Muscle of leg (tissue), 11 donors: ENCODE measurements around the gene NABP1. TPM values are rescaled to one million over a fixed set of nuclear protein-coding genes. Genes with fewer than 3 reads are reported as not detected.
A peak's percentile ranks its signal among the peaks of the same experiment; 100 is the strongest.

ENCODE experiments used
- DNase-seq: peaks from one replicate; pipeline ENCODE4 v3.0.0; 2013
- H3K27ac ChIP-seq: one replicate; pipeline ENCODE4 v1.5.1; 2013; ENCODE audit warnings: mild to moderate bottlenecking, low read length, control low read depth
- H3K27me3 ChIP-seq: one replicate; pipeline ENCODE4 v1.6.1; 2013; ENCODE audit warnings: low read length; ENCODE audit not compliant: control insufficient read depth, insufficient read depth
- H3K36me3 ChIP-seq: one replicate; pipeline ENCODE4 v1.6.1; 2013; ENCODE audit warnings: low read length; ENCODE audit not compliant: control insufficient read depth, insufficient read depth
- H3K4me1 ChIP-seq: one replicate; pipeline ENCODE4 v1.6.1; 2013; ENCODE audit warnings: low read length; ENCODE audit not compliant: control insufficient read depth, insufficient read depth
- H3K4me3 ChIP-seq: one replicate; pipeline ENCODE4 v1.5.1; 2013; ENCODE audit warnings: low read length, control low read depth
- H3K9me3 ChIP-seq: replicated peaks from 2 replicates; pipeline ENCODE4 v1.6.1; 2013; ENCODE audit warnings: low read depth, low read length; ENCODE audit not compliant: control insufficient read depth
- WGBS: methylation state at CpG from one replicate; pipeline ENCODE4 v1.1.5; 2013; ENCODE audit warnings: missing lambda C conversion rate; ENCODE audit not compliant: insufficient coverage; 5-methylcytosine and 5-hydroxymethylcytosine counted together
- polyA plus RNA-seq, 8 donors: library from polyadenylated mRNA; unstranded; fragments of 120-200 nt; gene quantifications; one replicate each; pipeline versions ENCODE4 v1.2.1 to v1.2.3, GENCODE V29; 2013; ENCODE audit warnings: inconsistent platforms in 1 of 8, low replicate concordance in 1 of 8; ENCODE audit not compliant: insufficient read length in 8 of 8, insufficient read depth in 1 of 8
- total RNA-seq: library from RNA; stranded (reverse); fragments of 120-200 nt; gene quantifications from one replicate; pipeline ENCODE4 v1.2.4, GENCODE V29; 2013

Gene NABP1
- total and polyA plus RNA-seq, 9 donors, result 7.2 to 12.7 (median 8.2) TPM

- WGBS, result 83% methylated on average over 1 of the region's 2 CpGs
These were observed 15.2 kb downstream of the NABP1 start for GRCh38 chr2:191693166-191693565.

GRCh38 chr2:191693778-191694177 is 15.8 kb downstream of the NABP1 start:
- no peaks in the 10 kb centered on the region for H3K36me3 ChIP-seq
- H3K27me3 ChIP-seq, result no peaks in the 10 kb centered on the region
- no peaks in the 10 kb centered on the region for H3K9me3 ChIP-seq
- H3K4me3 ChIP-seq, result no peak overlapping the region
- H3K27ac ChIP-seq, result no peak overlapping the region
- no peak for DNase-seq
- no CpG with 5 or more reads among the region's 1 CpG for WGBS
- H3K4me1 ChIP-seq, result peaks cover 5% of the 10 kb centered on the region

More at GRCh38 chr2:191693166-191693565, 15.2 kb downstream of the NABP1 start:
- no peaks in the 10 kb centered on the region for H3K27me3 ChIP-seq
- no peaks in the 10 kb centered on the region for H3K9me3 ChIP-seq
- no peak for DNase-seq
- H3K27ac ChIP-seq, result no peak overlapping the region
- no peak overlapping the region for H3K4me3 ChIP-seq
- H3K36me3 ChIP-seq, result no peaks in the 10 kb centered on the region
- peaks cover 5% of the 10 kb centered on the region for H3K4me1 ChIP-seq

- Histone ChIP-seq H3K27me3 (no peaks in the 10 kb centered on the region), H3K27ac (no peak overlapping the region), H3K9me3 (no peaks in the 10 kb centered on the region), H3K36me3 (no peaks in the 10 kb centered on the region), H3K4me3 (no peak overlapping the region), H3K4me1 (peaks cover 5% of the 10 kb centered on the region)
- peak; percentile 90 for DNase-seq
These were observed 18.1 kb downstream of the NABP1 start for GRCh38 chr2:191696001-191696400.

- no peak for DNase-seq
- H3K27ac ChIP-seq, result no peak overlapping the region
- no peak overlapping the region for H3K4me3 ChIP-seq
- no peaks in the 10 kb centered on the region for H3K36me3 ChIP-seq
- H3K9me3 ChIP-seq, result no peaks in the 10 kb centered on the region
- H3K27me3 ChIP-seq, result no peaks in the 10 kb centered on the region
- H3K4me1 ChIP-seq, result peaks cover 5% of the 10 kb centered on the region
These were observed 19.0 kb downstream of the NABP1 start for GRCh38 chr2:191696966-191697365.

GRCh38 chr2:191697870-191698269 is 19.9 kb downstream of the NABP1 start:
- Histone ChIP-seq H3K4me1 (peaks cover 5% of the 10 kb centered on the region), H3K9me3 (no peaks in the 10 kb centered on the region), H3K27ac (no peak overlapping the region), H3K4me3 (no peak overlapping the region), H3K36me3 (no peaks in the 10 kb centered on the region), H3K27me3 (no peaks in the 10 kb centered on the region)
- no CpG with 5 or more reads among the region's 3 CpGs for WGBS
- no peak for DNase-seq

GRCh38 chr2:191699341-191699945 is 21.5 kb downstream of the NABP1 start:
- 79% methylated on average over 4 of the region's 10 CpGs for WGBS
- peaks cover 5% of the 10 kb centered on the region for H3K4me1 ChIP-seq
- no peaks in the 10 kb centered on the region for H3K27me3 ChIP-seq
- no peaks in the 10 kb centered on the region for H3K9me3 ChIP-seq
- no peak for DNase-seq
- H3K36me3 ChIP-seq, result no peaks in the 10 kb centered on the region
- H3K4me3 ChIP-seq, result no peak overlapping the region
- H3K27ac ChIP-seq, result no peak overlapping the region

- H3K4me3 ChIP-seq, result no peak overlapping the region
- no peak for DNase-seq
- no peaks in the 10 kb centered on the region for H3K36me3 ChIP-seq
- H3K27me3 ChIP-seq, result no peaks in the 10 kb centered on the region
- H3K4me1 ChIP-seq, result no peaks in the 10 kb centered on the region
- no peak overlapping the region for H3K27ac ChIP-seq
- no peaks in the 10 kb centered on the region for H3K9me3 ChIP-seq
- WGBS, result no CpG with 5 or more reads among the region's 1 CpG
These were observed 23.1 kb downstream of the NABP1 start for GRCh38 chr2:191701029-191701428.

GRCh38 chr2:191701696-191702095 is 23.8 kb downstream of the NABP1 start:
- no peaks in the 10 kb centered on the region for H3K9me3 ChIP-seq
- H3K27ac ChIP-seq, result no peak overlapping the region
- no peaks in the 10 kb centered on the region for H3K36me3 ChIP-seq
- no peaks in the 10 kb centered on the region for H3K27me3 ChIP-seq
- WGBS, result no CpG with 5 or more reads among the region's 2 CpGs
- no peak for DNase-seq
- no peak overlapping the region for H3K4me3 ChIP-seq
- no peaks in the 10 kb centered on the region for H3K4me1 ChIP-seq

GRCh38 chr2:191703079-191703725 is 25.3 kb downstream of the NABP1 start:
- no peak for DNase-seq
- Histone ChIP-seq H3K9me3 (no peaks in the 10 kb centered on the region), H3K4me3 (no peak overlapping the region), H3K27me3 (no peaks in the 10 kb centered on the region), H3K27ac (no peak overlapping the region), H3K4me1 (no peaks in the 10 kb centered on the region), H3K36me3 (no peaks in the 10 kb centered on the region)
- 84% methylated on average over 7 of the region's 7 CpGs for WGBS

GRCh38 chr2:191705084-191705483 is 27.1 kb downstream of the NABP1 start:
- H3K4me3 ChIP-seq, result no peak overlapping the region
- H3K4me1 ChIP-seq, result no peaks in the 10 kb centered on the region
- no peaks in the 10 kb centered on the region for H3K27me3 ChIP-seq
- H3K27ac ChIP-seq, result no peak overlapping the region
- 88% methylated on average over 4 of the region's 4 CpGs for WGBS
- no peaks in the 10 kb centered on the region for H3K36me3 ChIP-seq
- H3K9me3 ChIP-seq, result no peaks in the 10 kb centered on the region
- no peak for DNase-seq

- H3K4me3 ChIP-seq, result no peak overlapping the region
- no peaks in the 10 kb centered on the region for H3K27me3 ChIP-seq
- no CpG with 5 or more reads among the region's 1 CpG for WGBS
- H3K36me3 ChIP-seq, result no peaks in the 10 kb centered on the region
- H3K27ac ChIP-seq, result no peak overlapping the region
- no peak for DNase-seq
- no peaks in the 10 kb centered on the region for H3K4me1 ChIP-seq
- no peaks in the 10 kb centered on the region for H3K9me3 ChIP-seq
These were observed 27.8 kb downstream of the NABP1 start for GRCh38 chr2:191705701-191706100.
